GM18873 (cell line): ENCODE data around the gene SLC6A11.

Source experiments
- ATAC-seq: cut with Tn5 transposase; IDR thresholded peaks from one replicate; pipeline ENCODE4 v1.9.1; 2021; ENCODE audit warnings: mild to moderate bottlenecking, moderate library complexity, moderate number of reproducible peaks; ENCODE audit not compliant: unreplicated experiment, low FRiP score

Gene SLC6A11

GRCh38 chr3:10816019-10816862 lies at the start of gene SLC6A11:
TSS of gene SLC6A11 (plus strand) at chr3:10816228. CDS start at chr3:10816266, 38 bp downstream.
- ATAC-seq, result no peak

GRCh38 chr3:10768708-10769394 lies 47.2 kb upstream of the SLC6A11 start:
- ATAC-seq, result no peak

GRCh38 chr3:10770547-10770946 lies 45.5 kb upstream of the SLC6A11 start:
- ATAC-seq, result no peak

DNA sequence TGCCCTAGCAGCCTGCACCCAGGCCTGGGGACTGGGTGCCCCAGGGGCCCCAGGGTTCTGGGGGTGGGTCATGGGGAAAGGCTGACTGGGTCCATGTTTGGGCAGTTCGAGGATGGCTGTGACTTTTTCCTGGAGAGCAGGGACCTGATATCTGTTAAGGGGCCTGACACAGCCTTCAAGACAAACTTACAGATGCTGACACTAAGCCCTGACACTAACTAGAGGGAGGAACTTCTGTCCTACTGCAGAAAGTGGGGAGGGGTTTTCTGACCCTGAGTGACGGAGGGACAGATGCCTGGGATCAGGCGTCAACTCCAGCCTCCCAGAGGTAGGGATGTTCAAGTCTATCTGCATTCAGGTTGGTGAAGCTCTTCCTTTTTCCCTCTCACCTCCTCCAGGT lies 45.0 kb upstream of the SLC6A11 start:
- ATAC-seq, result no peak

DNA sequence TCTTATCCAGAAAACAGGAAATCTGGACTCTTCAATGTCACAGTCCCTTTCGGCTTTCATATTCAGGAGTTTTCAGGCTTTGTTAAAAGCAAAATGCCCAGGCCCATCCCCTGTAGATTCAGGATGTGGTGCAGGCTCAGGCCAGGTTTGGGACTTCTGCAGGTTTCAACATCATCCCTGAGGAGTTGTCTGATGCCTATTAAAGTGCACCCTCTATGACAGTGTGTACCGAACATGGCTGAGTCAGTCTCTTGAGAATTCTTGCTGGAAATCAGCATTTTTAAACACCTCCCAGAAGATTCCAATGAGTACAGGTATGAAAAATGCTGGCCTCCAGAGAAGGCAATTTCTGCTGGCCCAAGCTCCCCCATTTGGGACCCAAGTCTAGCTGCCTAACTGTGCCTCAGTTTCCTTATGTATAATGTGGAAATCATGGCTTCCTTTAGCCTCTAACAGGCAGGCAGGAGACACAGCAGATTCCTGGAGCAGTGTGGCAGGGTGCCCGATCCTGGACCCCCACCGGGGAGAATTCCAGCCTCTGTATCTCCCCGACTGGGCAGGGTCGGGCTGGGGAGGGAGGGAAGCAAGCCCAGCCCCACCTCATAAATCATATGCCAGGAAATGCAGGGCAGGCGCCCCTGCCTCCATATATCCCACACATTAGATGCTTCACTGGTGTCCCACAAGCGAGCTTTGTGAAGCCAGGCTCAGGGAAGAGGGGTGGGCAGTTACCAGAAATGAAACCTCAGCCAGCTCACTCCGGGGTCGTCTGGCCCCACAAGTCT lies 44.4 kb upstream of the SLC6A11 start:
- no peak for ATAC-seq

DNA sequence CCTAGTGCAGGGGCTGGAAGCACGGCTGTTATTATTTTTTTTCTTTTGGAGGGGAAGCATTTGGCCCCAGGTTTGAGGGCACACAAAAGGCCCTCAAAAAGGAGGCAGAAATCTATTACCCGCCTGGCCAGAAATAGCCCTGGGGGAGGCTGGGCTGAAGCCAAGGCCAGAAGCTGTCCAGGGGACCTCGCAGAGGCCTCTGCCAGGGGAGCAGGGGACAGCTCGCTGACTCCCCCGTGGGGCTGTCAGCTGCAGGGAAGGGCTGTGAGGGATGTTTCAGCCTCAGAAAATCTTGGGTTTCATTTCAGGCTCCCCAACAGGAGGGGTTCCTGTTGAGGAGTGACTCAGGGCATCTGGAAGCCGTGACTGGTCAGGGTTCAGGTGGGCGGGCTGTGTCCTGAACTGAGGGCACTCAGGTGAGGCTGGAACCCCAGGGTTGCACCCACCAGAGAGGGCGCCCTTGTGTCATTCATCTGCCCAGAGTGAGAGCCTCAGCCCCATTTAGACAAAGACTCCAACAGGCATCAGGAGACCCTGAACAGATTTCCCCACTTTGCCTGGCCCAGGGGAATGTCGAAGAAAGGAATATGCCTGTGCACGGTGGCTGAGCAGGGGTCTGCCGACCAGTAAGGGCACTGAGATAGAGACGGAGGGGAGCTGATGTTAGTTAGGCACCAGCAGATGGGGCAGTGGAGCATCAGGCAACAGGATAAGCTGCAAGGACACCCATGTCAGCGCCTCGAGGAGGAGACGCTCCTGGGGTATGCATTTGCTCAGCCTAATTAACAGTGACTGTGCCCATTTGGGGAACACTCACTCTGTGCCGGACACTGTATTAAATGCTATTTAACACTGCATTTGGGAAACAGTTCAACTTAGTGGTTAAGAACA lies 43.5 kb upstream of the SLC6A11 start:
- no peak for ATAC-seq

GRCh38 chr3:10774129-10774670 lies 41.8 kb upstream of the SLC6A11 start:
- ATAC-seq, result no peak

GRCh38 chr3:10774825-10775224 lies 41.2 kb upstream of the SLC6A11 start:
- ATAC-seq, result no peak

DNA sequence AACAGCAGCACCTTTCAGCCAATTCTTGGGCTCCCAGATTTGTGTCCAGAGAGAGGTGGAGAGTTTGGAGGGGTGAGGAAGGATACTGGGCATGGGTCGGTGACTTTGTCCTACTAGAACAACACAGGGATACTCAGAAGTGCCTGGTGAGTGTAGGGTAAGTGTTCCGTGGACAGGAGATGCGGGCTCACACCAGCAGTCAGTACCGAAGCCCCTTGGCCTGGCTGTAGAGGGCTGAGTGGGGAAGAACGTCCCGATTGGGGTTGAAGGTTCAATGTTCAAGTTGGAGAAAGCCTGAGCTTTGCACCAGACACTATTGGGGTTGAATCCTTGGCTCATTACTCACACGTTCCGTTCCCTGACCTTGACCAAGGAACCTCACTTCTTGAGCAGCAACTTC lies 40.8 kb upstream of the SLC6A11 start:
- no peak for ATAC-seq

- ATAC-seq, result no peak
Measured at GRCh38 chr3:10775828-10776227, 40.2 kb upstream of the SLC6A11 start.

DNA sequence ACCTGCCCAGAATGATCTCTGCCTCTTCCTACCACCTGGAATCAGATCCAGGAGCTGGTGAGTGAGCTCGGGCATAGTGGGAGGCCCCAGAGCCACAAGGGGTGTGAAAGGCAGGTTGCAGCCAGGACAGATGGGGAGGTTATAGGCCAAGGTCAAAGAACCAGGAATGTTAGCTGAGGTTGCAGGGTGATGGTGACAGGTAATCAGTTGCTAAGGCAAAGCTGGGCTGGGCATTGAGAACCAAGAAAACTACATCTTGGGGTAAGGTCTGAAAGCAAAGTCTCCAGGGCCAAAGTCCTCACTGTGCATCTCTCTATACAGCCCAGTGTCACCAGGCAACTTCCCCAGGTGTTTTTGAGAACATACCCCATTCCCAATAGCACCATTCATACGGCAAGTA lies 38.4 kb upstream of the SLC6A11 start:
- no peak for ATAC-seq

GRCh38 chr3:10778492-10779292 lies 37.3 kb upstream of the SLC6A11 start:
- no peak for ATAC-seq

GRCh38 chr3:10779293-10779805 lies 36.7 kb upstream of the SLC6A11 start:
- ATAC-seq, result no peak

DNA sequence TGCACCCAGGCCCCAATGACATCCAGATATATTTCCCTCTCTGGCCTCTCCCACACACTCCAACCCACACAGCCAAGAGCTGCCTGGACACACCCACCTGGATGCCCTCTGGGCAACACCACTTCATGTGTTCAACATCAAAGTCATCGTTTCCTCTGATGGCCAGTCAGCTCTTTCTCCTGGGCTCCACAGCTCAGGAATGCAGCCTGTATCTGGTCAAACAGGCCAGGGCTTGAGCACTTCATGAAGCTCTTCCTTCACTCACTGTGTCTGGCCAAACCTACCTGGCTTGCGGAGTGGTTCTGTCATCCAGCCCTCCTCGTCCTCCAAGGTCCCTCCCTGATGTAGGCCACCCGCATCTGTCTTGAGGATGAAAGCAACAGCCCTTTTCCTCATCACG lies 35.8 kb upstream of the SLC6A11 start:
- ATAC-seq, result no peak

DNA sequence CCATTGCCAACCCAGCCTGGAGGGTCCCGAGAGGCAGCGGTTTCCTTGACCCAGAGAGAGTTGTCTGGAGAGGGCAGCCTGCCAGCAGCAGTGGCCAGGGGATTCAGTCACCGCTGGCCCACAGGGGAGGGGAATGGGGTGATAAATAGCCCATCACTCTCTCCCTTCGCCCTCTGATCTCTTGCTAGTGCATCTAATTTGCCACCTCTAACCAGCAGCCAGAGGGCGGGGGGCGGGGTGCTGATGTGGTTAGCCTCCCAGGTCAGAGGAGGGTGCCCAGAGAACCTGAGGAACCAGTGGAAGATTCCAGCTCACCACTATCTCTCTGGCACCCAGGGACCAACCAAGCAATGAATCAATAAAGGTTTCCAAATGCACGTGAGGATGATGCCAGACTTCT lies 35.1 kb upstream of the SLC6A11 start:
- no peak for ATAC-seq

- no peak for ATAC-seq
Measured at GRCh38 chr3:10781981-10782380, 34.0 kb upstream of the SLC6A11 start.

DNA sequence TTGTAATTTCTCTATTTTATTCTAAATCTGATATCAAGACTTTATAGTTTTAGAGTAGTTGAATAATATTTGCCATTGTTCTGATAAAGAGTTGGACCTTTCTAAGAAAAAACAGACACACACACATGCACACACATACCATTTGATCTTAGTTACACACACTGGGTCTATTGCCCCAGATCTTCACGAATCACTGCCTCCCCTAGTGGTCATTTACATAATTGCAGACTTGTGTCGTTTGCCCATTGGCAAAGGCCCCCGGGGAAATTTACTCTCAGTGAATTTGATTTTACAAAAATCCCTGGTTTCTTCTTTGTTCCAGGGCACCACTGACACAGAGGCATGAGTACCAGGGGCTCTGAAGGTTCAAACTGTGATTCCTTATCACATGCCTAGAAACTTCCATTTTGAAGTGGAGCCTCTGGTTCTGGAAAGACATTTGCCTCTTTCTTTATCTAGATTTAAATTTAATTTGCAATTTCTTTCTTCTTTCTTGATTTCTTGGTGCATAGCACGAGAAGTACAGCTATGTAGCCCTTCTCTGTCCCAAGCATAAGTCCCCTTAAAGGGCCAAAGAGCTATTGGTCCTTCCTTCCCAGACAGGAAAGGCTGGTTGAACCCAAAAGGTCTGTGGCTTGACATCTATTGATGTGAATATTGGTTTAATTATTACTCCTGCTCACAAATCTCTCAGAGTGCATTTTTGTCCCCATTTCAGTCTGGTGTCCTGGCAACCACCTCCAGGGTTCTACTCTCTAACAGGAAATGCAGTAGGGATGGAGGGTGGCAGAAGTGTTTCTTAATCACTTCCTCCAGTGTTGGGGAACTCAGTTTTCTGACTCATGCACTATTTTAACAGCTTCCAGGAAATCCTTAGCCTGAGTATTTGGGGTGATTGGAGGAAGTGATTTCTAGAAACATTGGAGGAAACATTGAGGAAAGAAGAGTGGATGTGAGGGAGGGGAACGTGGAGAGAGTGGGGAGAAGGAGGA lies 32.4 kb upstream of the SLC6A11 start:
- no peak for ATAC-seq

DNA sequence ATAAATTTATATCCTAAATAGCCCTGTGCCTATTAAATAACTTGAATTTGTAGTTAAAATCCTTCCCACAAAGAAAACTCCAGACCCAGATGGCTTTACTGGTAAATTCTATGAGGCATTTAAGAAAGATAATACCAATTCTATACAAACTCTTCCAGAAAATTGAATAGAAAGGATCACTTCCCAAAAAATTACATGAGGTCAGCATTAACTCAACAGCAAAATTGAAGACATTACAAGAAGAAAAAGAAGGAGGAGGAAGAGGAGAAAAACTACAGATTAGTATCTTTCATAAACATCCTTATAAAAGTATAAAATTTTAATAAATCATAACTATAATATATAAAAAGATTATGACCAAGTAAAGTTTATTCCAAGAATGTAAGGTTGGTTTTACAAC lies 29.4 kb upstream of the SLC6A11 start:
- no peak for ATAC-seq
